ENCODE results near the gene NCEH1. TPM values are rescaled to one million over a fixed set of nuclear protein-coding genes. Genes with fewer than 3 reads are reported as not detected.

The NCEH1 gene
- total RNA-seq, 2 donors from 2014 or later: 6.9 to 10.1 TPM

DNA sequence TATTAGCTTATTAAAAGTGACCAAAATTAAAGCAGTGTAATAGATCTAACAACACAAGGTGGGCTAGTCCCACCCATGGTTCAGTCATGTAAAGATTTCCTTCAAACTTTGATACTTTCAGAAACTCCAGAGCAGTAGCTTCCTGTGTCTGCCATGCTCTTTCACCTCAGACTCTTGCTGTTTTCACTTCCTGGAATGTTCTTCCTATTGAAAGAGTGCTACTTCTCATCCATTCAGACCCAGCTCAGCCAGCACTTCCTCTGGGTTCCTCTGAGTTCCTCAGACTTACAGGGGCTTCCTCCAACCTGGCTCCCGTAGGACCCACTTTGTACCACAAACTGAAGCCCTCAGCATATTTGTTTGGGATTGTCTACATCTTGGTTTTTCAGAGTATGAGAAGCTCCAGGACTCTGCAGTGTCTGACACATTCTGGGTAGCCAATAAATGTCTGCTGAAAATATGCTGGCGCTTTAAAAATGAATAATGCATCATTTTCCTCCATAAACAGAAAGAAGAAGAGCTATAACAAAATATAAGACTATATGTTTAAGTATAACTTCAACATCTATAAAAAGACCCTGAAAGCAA, 18.0 kb downstream of the NCEH1 start:
- Histone ChIP-seq H3K4me3 (no peak overlapping the region), H3K9me3 (no peaks in the 10 kb centered on the region), H3K36me3 (replicated peaks in 1 of 2; ENCODE audit: insufficient read depth in 1 of 2, low read depth in 2 of 2) (no peaks in the 10 kb centered on the region), H3K27me3 (no peaks in the 10 kb centered on the region), H3K27ac (peak overlapping the region in 1 of 4 donors; percentile 54), H3K4me1 (peaks cover 46% of the 10 kb centered on the region)
- ATAC-seq (no peak), DNase-seq (no peak)
- WGBS, 2 donors: 73 to 91% methylated on average over 2 of the region's 2 CpGs
- TF ChIP-seq POLR2A (IDR thresholded peaks at IDR 0.05): no peak
- TF ChIP-seq, protein P1, sequence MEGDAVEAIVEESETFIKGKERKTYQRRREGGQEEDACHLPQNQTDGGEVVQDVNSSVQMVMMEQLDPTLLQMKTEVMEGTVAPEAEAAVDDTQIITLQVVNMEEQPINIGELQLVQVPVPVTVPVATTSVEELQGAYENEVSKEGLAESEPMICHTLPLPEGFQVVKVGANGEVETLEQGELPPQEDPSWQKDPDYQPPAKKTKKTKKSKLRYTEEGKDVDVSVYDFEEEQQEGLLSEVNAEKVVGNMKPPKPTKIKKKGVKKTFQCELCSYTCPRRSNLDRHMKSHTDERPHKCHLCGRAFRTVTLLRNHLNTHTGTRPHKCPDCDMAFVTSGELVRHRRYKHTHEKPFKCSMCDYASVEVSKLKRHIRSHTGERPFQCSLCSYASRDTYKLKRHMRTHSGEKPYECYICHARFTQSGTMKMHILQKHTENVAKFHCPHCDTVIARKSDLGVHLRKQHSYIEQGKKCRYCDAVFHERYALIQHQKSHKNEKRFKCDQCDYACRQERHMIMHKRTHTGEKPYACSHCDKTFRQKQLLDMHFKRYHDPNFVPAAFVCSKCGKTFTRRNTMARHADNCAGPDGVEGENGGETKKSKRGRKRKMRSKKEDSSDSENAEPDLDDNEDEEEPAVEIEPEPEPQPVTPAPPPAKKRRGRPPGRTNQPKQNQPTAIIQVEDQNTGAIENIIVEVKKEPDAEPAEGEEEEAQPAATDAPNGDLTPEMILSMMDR (IDR thresholded peaks at IDR 0.05): no peak
- intact Hi-C loops (cut with DNase I): no loop called here

DNA sequence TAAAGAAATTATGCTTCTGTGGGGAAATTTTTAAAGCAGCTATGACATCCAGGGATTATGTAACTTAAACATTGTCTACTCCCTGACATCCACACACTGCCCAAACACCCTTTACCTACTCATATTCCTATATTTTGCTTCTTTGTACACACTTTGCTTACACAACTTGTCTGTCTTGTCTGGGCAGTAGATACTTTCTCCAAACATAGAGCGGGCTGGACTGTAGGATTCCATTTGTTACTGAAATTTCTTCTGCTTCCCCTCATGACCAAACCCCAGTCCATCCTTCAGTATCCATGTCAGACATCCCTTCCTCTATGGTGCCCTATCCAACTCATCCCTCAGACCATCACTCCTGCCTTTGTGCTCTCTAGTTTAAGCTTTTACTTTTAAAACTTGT, 19.9 kb downstream of the NCEH1 start:
- intact Hi-C loops (cut with DNase I): no loop called here
- peak overlapping the region in 2 of 4 donors; percentile 36 to 54 for H3K27ac ChIP-seq
- DNase-seq (no peak), ATAC-seq (no peak)
- WGBS, 2 donors: 77 to 86% methylated on average over 1 of the region's 1 CpG
- peaks cover 37% of the 10 kb centered on the region for H3K4me1 ChIP-seq
- H3K4me3 ChIP-seq: no peak overlapping the region
- no peaks in the 10 kb centered on the region for H3K36me3 ChIP-seq (replicated peaks in 1 of 2; ENCODE audit: insufficient read depth in 1 of 2, low read depth in 2 of 2)
- TF ChIP-seq, protein P1 (IDR thresholded peaks at IDR 0.05): no peak
- TF ChIP-seq POLR2A (IDR thresholded peaks at IDR 0.05): no peak
- H3K27me3 ChIP-seq: no peaks in the 10 kb centered on the region
- no peaks in the 10 kb centered on the region for H3K9me3 ChIP-seq

DNA sequence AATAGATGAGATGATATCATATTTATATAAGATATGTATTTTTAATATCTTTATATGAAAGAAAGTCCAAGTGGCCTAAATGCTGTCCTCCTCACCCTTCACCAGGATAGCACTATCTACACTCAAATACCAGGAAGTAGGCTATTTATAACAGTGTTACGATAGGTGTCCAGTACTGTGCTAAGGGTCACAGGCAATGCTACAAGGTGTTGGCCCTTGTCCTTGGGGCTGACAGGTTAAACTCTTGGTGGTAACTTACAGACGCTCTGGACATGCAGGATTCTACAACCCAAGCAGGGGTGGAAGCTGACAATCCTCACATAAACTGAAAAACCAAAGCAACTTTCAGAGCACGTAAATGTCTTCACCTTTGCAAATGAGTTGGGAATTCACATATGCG, 22.3 kb downstream of the NCEH1 start:
- H3K36me3 ChIP-seq (replicated peaks in 1 of 2; ENCODE audit: insufficient read depth in 1 of 2, low read depth in 2 of 2): no peaks in the 10 kb centered on the region
- H3K9me3 ChIP-seq: no peaks in the 10 kb centered on the region
- H3K4me1 ChIP-seq: peaks cover 26% of the 10 kb centered on the region
- H3K27ac ChIP-seq: peak overlapping the region in 2 of 4 donors; percentile 19 to 22
- H3K27me3 ChIP-seq: no peaks in the 10 kb centered on the region
- H3K4me3 ChIP-seq: no peak overlapping the region
- DNase-seq (no peak), ATAC-seq (peak; percentile 47)
- TF ChIP-seq POLR2A (IDR thresholded peaks at IDR 0.05): no peak
- TF ChIP-seq, protein P1 (IDR thresholded peaks at IDR 0.05): no peak
- intact Hi-C loops (cut with DNase I): no loop called here
- WGBS, 2 donors: 50 to 53% methylated on average over 4 of the region's 4 CpGs

DNA sequence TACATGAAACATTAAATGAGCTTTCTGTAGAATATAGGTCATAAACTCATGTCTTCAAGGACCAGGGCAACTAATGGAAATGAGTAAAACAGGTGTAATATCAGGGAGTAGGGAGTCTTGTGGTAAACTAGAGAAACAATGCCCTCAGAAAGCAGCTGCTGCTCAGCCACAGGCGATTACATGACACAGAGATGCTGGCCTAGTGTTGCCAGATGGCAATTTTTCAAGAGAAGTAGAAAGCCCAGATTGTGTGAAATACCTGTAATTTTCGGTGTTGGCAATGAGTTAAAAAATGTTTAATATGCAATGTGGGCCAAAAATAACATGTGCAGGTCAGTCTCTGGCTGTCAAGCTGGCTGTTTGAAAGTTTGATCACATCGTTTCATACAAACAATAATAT, 23.4 kb downstream of the NCEH1 start:
- H3K9me3 ChIP-seq: no peaks in the 10 kb centered on the region
- TF ChIP-seq POLR2A (IDR thresholded peaks at IDR 0.05): no peak
- TF ChIP-seq, protein P1 (IDR thresholded peaks at IDR 0.05): no peak
- H3K4me1 ChIP-seq: peaks cover 25% of the 10 kb centered on the region
- intact Hi-C loops (cut with DNase I): no loop called here
- peak in 1 of 4 donors; percentile 30 for DNase-seq
- ATAC-seq: no peak
- no peak overlapping the region for H3K4me3 ChIP-seq
- no peaks in the 10 kb centered on the region for H3K27me3 ChIP-seq
- peak overlapping the region in 1 of 4 donors; percentile 27 for H3K27ac ChIP-seq
- H3K36me3 ChIP-seq (replicated peaks in 1 of 2; ENCODE audit: insufficient read depth in 1 of 2, low read depth in 2 of 2): no peaks in the 10 kb centered on the region
- WGBS, 2 donors: 24 to 26% methylated on average over 3 of the region's 3 CpGs
